SK-N-SH treated with all-trans-retinoic acid at 6 μM for 48 hours (cell line): ENCODE results near the gene SLC25A33.

Experiments
- ISL1 ChIP-seq: fragments of 250-450 bp; sonication (Bioruptor Pico); IDR thresholded peaks from 2 replicates; pipeline ENCODE4 v2.1.2; 2022; ENCODE audit warnings: mild to moderate bottlenecking, moderate library complexity
- OSR1 ChIP-seq: fragments of 250-450 bp; sonication (Bioruptor Pico); IDR thresholded peaks from 2 replicates; pipeline ENCODE4 v1.8.0; 2022; ENCODE audit warnings: moderate library complexity, mild to moderate bottlenecking, inconsistent platforms
- PATZ1 ChIP-seq: fragments of 250-450 bp; sonication (Bioruptor Pico); IDR thresholded peaks from 2 replicates; pipeline ENCODE4 v1.8.0; 2020; ENCODE audit warnings: mild to moderate bottlenecking, moderate library complexity, borderline replicate concordance
- PPARA ChIP-seq: fragments of 250-450 bp; sonication (Bioruptor Pico); IDR thresholded peaks from 2 replicates; pipeline ENCODE4 v1.5.0; 2020; ENCODE audit warnings: mild to moderate bottlenecking, borderline replicate concordance
- TCF4 ChIP-seq: fragments of 250-450 bp; sonication (Bioruptor Pico); IDR thresholded peaks from 2 replicates; pipeline ENCODE4 v1.8.0; 2021; ENCODE audit warnings: mild to moderate bottlenecking, moderate library complexity, borderline replicate concordance
- ZC3H10 ChIP-seq: fragments of 250-450 bp; sonication (Bioruptor Pico); IDR thresholded peaks from 2 replicates; pipeline ENCODE4 v1.5.1; 2021; ENCODE audit warnings: mild to moderate bottlenecking, moderate library complexity
- ZFP3 ChIP-seq: fragments of 250-450 bp; sonication (Bioruptor Pico); IDR thresholded peaks from 2 replicates; pipeline ENCODE4 v1.5.0; 2020; ENCODE audit warnings: mild to moderate bottlenecking, moderate library complexity
- ZFP30 ChIP-seq: fragments of 450-650 bp; formaldehyde crosslinking; IDR thresholded peaks from 2 replicates; pipeline ENCODE4 v1.5.0; 2022; ENCODE audit warnings: mild to moderate bottlenecking, moderate library complexity
- ZNF565 ChIP-seq: fragments of 450-650 bp; formaldehyde crosslinking; conservative IDR thresholded peaks from 2 replicates; pipeline ENCODE4 v1.5.0; 2020; ENCODE audit warnings: low read depth, mild to moderate bottlenecking, moderate library complexity
- TF ChIP-seq, protein P1 (sequence below): fragments of 250-450 bp; sonication (Bioruptor Pico); IDR thresholded peaks from 2 replicates; pipeline ENCODE4 v1.5.1; 2020; ENCODE audit warnings: low read depth, mild to moderate bottlenecking, moderate library complexity

- TF ChIP-seq OSR1 (CRISPR knock-in tag): no peak
- no peak for TF ChIP-seq ZNF565
- TF ChIP-seq ZFP30 (CRISPR knock-in tag): no peak
- TF ChIP-seq ZC3H10: no peak
- TF ChIP-seq PATZ1: no peak
- no peak for TF ChIP-seq ISL1 (CRISPR knock-in tag)
- no peak for TF ChIP-seq PPARA
- TF ChIP-seq, protein P1, sequence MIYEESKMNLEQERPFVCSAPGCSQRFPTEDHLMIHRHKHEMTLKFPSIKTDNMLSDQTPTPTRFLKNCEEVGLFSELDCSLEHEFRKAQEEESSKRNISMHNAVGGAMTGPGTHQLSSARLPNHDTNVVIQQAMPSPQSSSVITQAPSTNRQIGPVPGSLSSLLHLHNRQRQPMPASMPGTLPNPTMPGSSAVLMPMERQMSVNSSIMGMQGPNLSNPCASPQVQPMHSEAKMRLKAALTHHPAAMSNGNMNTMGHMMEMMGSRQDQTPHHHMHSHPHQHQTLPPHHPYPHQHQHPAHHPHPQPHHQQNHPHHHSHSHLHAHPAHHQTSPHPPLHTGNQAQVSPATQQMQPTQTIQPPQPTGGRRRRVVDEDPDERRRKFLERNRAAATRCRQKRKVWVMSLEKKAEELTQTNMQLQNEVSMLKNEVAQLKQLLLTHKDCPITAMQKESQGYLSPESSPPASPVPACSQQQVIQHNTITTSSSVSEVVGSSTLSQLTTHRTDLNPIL (CRISPR knock-in tag): no peak
- no peak for TF ChIP-seq TCF4 (CRISPR knock-in tag)
- no peak for TF ChIP-seq ZFP3 (CRISPR knock-in tag)
These were observed 14.5 kb downstream of the SLC25A33 start for GRCh38 chr1:9553736-9554144.
